HG02852 (cell line): ENCODE measurements around the gene PTPRM.
A peak's percentile ranks its signal among the peaks of the same experiment; 100 is the strongest.

Experiments
- ATAC-seq: cut with Tn5 transposase; IDR thresholded peaks from one replicate; pipeline ENCODE4 v1.9.1; 2021; ENCODE audit warnings: mild to moderate bottlenecking, moderate library complexity; ENCODE audit not compliant: unreplicated experiment

PTPRM gene

DNA sequence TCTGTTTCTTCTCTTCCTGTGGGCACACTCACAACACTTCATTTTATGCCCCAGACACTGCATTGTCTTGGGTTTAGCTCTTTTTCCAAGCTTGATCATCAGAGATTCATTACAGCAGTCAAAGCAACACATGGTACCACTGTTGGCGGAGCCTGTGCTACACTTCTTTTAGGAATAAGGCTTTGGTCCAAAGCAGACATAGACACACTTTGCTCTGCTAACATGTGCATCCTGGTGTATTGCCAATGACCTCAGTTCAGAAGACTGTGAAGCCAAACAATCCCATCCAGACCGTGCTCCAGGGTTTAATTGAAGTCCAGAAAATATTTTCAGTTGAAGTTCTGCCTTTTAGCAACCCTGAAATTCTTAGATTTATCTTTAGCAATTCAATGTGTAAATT is 687.5 kb downstream of the PTPRM start:
- no peak for ATAC-seq

DNA sequence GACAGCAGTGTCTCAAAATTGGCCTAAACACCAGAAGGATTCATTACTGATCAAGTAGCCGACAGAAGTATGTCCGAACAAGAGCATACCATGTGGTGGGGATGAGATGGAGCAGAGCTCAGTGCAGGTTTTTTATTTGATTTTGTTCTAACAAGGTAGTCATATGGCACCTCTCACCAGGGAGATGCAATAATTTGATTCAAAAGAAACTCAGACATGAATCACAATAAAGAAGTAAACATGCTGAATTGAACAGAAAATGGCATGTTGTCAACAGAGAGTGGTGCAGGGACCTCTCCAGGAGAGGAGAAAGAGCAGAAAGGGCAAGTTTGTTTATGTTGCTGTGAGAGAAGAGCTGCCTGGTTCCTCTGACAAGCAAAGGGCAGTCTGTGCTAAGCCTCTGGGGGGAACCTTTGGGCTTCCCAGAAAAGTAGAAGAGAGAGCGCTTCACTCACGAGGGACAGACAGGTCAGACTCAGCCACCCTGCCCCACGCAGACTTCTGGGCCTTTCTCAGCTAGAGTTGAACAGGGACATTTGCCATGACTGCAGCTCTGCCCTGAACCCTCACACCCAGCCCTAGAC is 690.8 kb downstream of the PTPRM start:
- no peak for ATAC-seq

DNA sequence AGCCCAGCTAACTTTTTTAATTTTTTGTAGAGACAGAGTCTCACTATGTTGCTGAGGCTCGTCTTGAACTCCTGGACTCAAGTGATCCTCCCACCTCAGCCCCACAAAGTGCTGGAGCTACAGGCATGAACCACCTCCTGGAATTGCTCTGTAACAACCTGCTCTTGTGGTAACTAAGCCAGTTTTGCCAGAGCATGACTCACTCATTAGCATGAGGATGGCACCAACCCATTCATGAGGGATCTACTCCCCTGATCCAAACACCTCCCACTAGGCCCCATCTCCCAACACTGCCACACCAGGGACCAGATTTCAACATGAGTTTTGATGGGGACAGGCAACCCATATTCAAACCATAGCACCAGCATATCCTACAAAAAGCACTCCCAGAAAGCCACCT is 693.2 kb downstream of the PTPRM start:
- no peak for ATAC-seq

DNA sequence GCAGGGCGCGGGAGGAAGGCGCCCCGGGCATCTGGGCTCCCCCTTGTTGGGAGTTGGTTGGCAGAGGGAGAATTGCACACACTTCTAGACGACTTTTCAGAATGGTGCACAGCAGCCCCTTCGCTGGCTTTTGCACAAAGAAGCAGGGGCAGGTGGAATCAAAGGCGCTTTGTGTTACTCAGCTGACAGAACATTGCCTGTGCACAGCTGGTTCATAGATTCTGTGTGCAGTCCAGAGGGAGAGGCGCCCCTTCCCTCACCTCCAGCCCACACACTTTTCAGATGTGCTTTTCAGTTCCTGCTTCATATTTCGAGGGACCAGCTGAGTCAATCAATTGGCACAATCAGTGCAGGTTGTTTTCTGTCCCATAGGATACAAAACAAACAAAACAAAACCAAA is 693.7 kb downstream of the PTPRM start:
- ATAC-seq, result peak; percentile 86

DNA sequence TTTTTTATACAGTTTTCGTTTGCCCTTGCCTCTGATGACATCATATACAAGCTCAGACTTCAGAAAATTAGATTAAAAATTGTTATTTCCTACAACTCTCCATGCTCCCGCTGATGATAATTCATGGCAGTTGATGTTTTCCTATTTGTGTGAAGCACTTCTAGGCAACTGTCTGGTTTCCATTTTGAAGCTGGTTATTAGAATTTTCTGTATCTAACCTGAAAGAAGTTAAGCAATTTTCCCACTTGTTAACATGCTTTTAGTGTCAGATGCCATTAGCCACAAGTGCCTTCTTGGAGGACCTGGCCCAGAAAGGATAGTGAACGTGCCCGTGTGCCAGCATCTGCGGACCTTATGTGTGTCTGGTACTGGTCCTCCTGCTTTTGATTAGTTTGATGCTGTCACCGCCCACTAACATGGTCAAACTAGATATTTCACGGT is 694.6 kb downstream of the PTPRM start:
- ATAC-seq, result no peak

DNA sequence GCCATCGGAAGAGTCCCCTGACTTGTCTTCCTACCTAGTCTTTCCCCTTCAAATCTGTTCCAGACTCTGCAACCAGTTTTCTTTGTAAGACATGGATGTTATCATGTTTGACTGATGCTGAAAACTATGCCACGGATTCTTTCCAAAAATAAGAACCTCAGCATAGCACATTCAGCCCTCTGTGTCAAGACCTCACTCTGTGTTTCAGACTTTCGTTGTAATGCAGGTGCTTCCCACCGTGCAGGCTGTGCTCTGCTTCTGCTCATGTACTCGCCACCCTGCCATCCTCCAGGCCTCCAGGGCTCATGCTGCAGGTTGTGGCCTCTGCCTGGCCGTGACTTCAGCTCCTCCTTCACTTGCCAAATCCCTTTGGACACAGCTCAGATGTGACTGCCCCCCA is 695.1 kb downstream of the PTPRM start:
- no peak for ATAC-seq

DNA sequence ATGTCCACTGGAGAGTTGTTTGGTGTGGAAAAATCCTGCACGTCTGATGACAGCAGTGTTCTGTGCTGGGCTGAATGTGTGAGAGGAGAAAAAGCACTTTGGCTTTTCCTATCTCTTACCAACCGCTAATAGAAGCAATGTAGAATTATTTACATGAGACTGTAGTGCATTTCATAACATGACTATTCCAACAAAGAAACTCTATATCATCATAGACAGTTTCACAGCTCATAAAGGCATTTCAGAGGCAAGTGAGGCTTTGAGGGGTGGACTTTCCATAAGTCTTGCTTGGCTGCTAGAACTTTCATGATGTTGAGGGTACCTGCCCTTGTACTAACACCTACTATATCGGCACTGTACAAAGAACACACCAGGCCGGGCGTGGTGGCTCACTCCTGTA is 697.0 kb downstream of the PTPRM start:
- ATAC-seq, result no peak

DNA sequence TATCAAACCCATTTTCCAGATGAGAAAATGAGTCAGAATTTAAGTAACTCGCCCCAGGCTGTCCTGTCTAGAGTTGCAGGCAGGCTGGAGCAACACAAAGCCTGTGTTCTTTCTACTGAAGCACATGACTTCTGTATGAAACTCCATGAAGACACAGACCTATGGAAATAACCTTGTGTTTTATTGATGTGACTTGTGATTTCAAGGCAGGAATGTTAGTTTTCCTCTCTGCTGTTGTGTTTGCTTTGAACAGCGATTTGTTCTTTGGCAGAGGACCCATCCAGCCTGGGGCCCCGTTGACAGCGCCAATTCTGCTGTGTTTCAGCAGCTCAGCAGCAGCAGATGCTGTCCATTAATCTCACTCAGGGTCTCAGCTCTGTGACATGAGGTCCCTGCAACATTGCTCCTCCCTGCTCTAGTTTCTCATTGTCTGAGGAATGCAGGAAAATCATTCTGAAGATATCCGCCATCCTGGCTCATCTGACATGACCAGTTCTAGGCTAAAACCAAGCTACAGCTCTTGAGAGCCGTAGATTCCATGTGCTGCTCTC is 697.8 kb downstream of the PTPRM start:
- no peak for ATAC-seq

DNA sequence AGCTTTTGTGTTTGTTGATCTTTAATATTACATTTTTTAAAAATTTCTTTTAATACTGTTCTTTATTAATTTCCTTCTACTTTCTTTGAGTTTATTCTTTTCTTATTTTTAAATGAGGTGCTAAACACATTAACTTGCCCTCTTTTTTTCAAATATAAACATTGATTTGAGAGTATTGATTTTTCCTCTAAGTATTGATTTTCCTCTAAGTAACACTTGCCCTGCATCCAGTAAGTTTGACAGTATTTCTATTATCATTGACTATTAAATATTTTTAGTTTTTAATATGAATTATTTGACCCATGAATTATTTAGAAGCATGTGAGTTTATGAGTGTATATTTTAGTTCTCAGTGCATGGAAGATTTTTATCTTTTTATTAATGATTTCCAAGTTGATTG is 705.1 kb downstream of the PTPRM start:
- no peak for ATAC-seq

DNA sequence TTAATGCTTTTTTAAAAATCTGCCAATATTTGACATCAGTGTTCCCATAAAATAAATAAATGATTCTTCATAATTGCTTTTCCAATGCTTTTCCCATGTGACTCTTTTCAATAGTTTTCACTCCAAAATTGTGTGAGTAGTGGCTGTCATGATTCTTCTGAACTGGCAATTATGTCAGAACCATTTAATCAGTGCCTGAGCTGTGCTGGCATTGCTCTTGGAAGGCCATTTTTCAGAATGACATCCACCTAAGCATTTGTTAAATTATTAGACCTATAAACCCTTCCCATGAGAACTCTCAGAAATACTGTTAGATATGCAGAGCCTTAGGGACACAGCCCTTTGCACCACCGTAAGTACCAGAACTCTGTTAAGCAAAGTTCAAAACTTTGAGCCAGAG is 707.3 kb downstream of the PTPRM start:
- ATAC-seq, result no peak

DNA sequence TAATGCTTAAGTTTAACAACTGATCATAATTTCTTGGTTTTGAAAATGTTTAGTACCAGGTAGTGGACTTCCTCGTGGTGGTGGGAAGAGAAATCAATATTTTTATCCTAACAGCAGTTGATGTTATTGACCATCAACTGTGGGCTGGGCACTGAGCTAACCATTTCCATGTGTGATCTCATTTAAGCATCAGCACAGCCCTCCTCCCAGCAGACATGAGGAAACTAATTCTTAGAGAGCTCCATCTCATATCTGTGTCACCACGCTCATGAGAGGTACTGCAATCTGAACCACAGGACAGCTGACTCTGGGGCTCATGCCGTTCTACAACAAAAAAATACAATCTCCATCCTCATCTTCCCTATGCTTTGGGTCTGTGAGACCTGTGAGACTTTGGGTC is 709.3 kb downstream of the PTPRM start:
- ATAC-seq, result no peak

DNA sequence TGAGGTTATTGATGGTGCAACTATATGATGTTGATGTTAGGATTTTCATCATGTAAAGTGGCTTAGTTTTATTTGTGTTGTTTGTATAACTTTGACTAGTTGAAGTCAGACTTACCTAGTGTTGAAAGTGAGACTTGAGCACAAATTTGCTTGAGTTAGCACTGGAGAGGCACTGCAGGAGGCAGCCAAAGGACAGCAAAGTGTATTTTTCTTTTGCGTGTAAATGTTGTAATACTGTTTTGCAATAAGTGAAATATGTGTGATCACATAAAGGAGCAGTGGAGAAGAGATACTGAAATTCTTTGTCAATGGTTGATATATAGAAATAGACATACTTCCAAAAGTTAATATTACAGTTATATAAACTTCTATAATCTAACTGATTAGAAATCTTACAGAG is 710.2 kb downstream of the PTPRM start:
- no peak for ATAC-seq

DNA sequence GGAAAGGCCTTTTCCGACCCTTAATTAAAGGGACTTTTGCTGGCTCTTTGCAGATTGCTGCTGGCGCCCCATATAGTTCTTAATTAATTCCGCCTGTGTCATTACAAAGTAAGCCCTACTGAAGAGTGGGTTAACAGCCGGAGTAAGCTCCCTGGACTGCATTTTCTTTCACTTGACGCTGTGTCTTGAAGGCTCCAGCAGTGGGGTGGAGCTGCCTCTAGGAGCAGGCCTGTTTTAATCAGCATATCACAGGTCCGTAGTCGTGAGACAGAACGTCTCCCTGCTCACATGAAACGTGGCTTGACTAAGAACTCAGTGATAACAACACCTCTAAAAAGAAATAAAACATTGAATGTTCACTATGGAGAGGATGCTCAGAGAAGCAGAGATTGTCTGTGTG is 712.2 kb downstream of the PTPRM start:
- no peak for ATAC-seq

DNA sequence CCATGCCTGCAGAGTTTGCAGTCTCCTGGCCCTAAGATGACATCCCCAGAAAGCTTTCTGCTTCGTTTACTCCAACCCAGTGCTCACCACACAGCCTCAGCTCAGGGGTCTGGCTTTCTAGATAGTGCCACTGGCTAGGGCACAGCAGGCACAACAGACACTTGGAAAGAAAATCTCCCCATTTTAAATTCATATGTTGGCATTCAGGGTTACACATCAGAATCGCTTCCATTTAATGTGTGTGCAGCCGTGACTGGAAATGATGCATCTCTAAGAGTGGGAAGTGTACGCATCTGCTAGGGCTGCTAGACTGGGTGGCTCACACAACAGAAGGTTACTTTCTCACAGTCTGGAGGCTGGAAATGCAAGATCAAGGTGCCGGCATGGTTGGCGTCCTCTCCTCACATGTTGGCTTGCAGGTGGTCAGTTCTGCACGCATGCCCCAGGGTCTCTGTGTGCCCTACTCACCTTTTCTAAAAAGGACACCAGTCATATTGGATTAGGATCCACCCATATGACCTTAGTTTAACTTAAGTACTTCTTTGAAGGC is 712.7 kb downstream of the PTPRM start:
- no peak for ATAC-seq

DNA sequence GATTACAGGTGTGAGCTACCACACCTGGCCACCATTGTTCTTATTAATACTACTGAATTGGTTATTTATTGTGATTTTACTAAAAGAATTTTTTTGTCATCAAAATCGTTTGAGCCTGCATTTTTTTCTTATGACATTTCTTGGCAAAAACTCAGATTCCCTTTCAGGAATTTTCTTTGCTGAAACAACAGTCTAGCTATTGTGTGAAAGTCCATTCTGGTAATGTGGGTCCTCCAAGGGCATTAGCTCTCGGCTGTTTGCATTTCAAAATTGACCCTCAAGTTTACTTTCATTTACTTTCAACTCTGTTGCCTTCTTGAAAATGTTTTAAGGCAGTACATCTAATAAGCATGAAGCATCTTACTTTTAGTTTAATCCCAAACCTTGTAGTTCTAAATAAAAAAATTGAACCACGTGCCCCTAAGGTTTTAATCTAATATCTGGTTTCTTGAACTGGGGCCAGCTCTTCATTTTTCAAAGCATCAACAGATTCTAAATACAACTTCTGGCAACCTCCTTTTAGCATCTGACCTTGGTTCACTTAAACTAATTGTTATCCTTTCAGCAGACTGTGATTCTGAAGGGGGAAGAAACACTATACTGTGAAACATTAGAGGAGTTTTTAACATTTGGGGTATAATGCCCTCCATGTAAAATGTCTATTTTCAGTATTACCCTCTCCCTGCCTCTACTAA is 716.9 kb downstream of the PTPRM start:
- ATAC-seq, result no peak

DNA sequence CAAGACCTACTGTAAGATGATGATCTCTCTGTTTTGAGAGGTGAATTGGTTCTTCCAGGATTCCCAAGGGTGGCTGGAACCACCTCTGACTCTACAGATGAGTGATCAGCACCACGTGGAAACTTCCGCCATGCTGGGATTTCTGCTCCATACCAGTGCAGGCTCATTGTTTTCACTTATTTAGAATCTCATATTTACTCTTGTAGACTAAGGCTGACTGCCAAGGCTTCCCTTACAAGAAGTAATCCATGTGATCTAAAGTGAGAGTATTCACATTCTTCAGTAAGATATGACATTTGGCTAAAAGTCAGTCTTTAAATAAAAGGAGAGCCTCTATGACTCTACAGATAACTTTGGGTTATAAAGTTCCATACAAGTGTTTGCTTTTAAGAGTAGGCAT is 719.2 kb downstream of the PTPRM start:
- ATAC-seq, result no peak

DNA sequence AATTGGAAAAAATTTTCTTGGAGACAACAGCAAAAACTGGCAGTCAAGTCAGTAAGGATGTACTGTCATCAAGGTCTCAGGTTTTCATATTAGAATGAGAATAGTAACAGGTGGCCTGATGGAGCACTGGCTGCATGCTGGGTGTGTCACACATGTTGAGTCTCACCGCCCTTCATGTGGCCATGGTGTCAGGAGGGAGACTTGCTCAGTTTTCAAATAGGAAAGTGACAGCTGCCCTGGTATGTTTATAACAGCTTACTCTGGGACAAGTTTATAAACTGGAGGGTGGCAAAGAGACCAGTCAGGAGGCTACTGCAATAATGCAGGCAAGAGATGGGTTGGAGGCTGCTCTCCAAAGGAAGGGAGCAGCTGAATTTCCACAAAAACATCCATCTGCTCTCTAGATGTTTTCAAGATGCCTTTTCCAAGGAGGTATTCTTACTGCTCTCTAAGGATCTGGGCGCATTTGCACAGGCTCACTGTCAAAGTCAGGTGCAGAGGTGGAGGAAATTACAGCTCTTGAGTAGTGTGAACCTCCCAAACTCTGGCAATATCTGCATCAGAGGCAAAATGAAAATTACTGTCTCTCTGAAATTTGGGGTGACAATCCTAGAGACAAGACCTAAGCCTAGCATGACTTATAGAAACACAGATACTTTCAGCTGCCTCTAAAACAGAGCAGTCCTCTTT is 720.2 kb downstream of the PTPRM start:
- ATAC-seq, result no peak

DNA sequence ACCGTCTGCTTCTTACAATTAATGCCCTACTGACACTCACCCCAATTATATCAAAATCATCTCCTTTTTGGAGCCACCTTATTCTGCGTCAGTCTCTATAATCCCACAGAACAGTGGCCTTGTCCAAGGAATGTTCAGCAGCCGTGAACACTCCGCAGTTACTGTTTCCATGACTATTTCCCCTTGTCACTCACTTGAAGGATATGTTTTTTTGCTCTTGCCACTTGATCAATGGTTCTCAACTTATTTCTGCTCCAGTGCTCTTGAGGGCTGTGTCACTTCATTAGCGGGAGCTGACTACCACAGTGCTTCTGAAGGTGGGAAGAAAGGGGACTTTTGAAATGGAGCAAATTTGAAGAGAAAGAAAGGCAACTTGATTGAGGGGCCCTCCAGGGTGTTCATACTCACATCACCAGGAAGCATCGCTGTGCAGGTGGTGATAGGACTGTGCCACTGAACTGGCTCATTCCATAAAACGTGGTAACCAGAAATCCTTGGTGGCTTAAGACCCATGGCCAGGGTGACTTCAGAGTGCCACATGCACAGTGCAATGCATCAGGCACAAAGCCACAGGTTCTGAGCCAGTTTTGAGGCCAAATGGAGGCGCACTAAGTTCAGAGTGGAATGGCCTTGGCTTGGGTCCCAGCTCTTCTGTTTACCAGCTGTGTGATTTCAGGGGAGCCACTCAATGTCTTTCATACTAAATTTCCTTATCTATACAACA is 721.5 kb downstream of the PTPRM start:
- no peak for ATAC-seq

DNA sequence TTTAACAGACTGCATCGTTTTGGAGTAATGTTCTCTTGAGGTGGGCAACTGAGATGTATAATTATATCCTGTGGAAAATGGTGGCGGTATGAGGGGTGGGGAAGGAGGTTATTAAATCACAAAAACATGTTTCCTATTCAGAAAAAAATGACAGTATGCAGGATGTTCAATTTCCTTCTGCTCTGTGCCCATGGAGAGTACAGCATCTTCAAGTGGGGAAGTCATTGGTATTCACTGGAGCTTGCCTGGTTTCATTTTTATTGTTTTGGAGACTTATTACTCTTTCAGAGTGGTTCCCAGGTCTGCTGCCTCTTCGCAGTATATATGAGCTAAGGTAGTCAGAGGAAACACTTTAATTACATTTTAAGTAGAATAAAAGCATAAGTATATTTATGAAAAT is 723.3 kb downstream of the PTPRM start:
- ATAC-seq, result no peak

DNA sequence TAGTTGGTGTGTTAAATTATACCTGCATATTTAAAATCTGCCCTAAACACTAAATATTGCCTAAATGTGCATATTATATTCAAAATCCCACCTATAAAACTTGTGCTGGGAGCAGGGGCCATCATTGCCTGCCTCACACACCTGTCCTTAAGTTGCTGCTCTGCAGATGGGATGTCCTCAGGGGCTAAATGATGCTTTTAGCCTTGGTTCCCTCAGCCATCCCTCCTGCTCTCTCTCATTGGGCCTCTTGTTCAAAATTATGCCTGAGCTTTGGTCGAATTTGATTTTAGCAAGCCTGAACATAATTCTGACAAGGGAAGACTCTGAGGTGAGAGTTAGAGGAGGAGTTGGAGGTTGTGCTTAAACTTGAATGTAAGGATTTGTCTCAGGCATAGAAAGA is 723.8 kb downstream of the PTPRM start:
- no peak for ATAC-seq

DNA sequence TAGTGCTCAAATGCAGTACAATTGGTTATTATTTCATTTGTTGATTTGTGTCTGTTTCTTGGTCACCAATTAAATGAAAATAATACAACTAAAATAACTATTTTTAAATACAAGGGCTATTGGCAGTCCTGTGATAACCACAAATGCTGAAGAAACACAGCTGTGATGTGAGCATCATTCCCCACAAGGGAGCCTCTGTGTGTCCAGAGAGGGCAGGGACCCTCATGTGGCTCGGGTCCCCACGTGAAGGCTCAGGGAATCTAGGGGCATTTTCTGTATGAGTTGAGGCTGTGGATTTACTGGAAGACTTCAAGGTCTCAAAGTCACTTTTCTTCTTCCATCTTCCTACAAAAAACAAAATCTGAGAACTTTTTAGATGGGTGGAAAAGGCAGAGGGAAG is 726.1 kb downstream of the PTPRM start:
- no peak for ATAC-seq
